ENCODE measurements around the gene MIX23. TPM values are rescaled to one million over a fixed set of nuclear protein-coding genes. Genes with fewer than 3 reads are reported as not detected.

The MIX23 gene
- total and polyA plus RNA-seq, 2 of the 4 experiments (the other 2 are of a cell fraction): 10.0 to 26.7 TPM

- no peak overlapping the region for H2AK5ac ChIP-seq (ENCODE audit: low read depth, low read length)
- DNase-seq (no peak), ATAC-seq (ENCODE audit: low read depth) (no peak)
- peaks cover 18 to 36% of the 10 kb centered on the region in 2 experiments; a peak in 3 of 4 replicates for H3K79me1 ChIP-seq (ENCODE audit: low read depth in 1 of 2, low read length in 2 of 2)
- H4K20me1 ChIP-seq (ENCODE audit: insufficient read depth, low read length): no peaks in the 10 kb centered on the region
- intact Hi-C loops (cut with micrococcal nuclease) (no loop called here), dilution Hi-C loops (cut with HindIII; ENCODE audit: low sequenced_read_pairs, unreplicated experiment) (no loop called here), in situ Hi-C loops (cut with MboI; ENCODE audit: low sequenced_read_pairs) (no loop called here)
- H4K5ac ChIP-seq (ENCODE audit: low read depth, low read length): no peak overlapping the region
- H4K8ac ChIP-seq (ENCODE audit: low read depth in 2 of 2, low read length in 2 of 2): no peak overlapping the region
- H3K27me3 ChIP-seq (ENCODE audit: control insufficient read depth, insufficient read depth, low read length): no peaks in the 10 kb centered on the region
- H3K4me3 ChIP-seq (ENCODE audit: insufficient read depth, low read depth, low read length): no peak overlapping the region
- H3K23ac ChIP-seq (ENCODE audit: low read depth, low read length): no peak overlapping the region
- no peak overlapping the region for H2BK120ac ChIP-seq (ENCODE audit: low read depth, low read length)
- no peak overlapping the region for H3K4ac ChIP-seq (ENCODE audit: low read depth, low read length)
- H3K4me2 ChIP-seq (ENCODE audit: low read depth, low read length): no peak overlapping the region
- H4K91ac ChIP-seq (ENCODE audit: insufficient read depth, low read depth, low read length): no peak overlapping the region
- H3K9me3 ChIP-seq (ENCODE audit: control insufficient read depth, insufficient read depth, low read length): no peaks in the 10 kb centered on the region
- no peak overlapping the region for H3K27ac ChIP-seq (ENCODE audit: insufficient read depth, low read length)
- no peak overlapping the region for H3K18ac ChIP-seq (ENCODE audit: low read depth, low read length)
- H3K4me1 ChIP-seq (ENCODE audit: control insufficient read depth, insufficient read depth, low read length): peaks cover 2% of the 10 kb centered on the region
- CTCF ChIA-PET: interaction anchor here (0.6 to 1.2 kb wide), 2 partner anchors 10 to 91 kb away, joined by 4 read pairs; no protein-coding TSS in a partner anchor
- no peak overlapping the region for H3K9ac ChIP-seq (ENCODE audit: low read depth, low read length)
- TF ChIP-seq RAD21 (IDR thresholded peaks at IDR 0.05; ENCODE audit: low read length) (no peak), POLR2A (IDR thresholded peaks at IDR 0.05; ENCODE audit: low read depth, low read length) (no peak), CEBPB (IDR thresholded peaks at IDR 0.05; ENCODE audit: low read depth, low read length) (no peak), RFX5 (IDR thresholded peaks at IDR 0.05; ENCODE audit: low read depth, low read length) (no peak), RCOR1 (IDR thresholded peaks at IDR 0.05; ENCODE audit: insufficient replicate concordance, low read length) (no peak), NFE2L2 (IDR thresholded peaks at IDR 0.05; ENCODE audit: low read depth, low read length) (no peak), FOS (IDR thresholded peaks at IDR 0.05; ENCODE audit: low read depth, low read length) (no peak), SMC3 (IDR thresholded peaks at IDR 0.05; ENCODE audit: low read depth, low read length) (no peak), CTCF (conservative IDR thresholded peaks at IDR 0.05; ENCODE audit: low read depth, low read length) (no peak), MAFK (IDR thresholded peaks at IDR 0.05; ENCODE audit: low read depth, low read length) (no peak), MAZ (IDR thresholded peaks at IDR 0.05; ENCODE audit: borderline replicate concordance, low read depth, low read length) (no peak), CHD1 (IDR thresholded peaks at IDR 0.05; ENCODE audit: low read depth, low read length) (no peak), MXI1 (IDR thresholded peaks at IDR 0.05; ENCODE audit: borderline replicate concordance, low read depth, low read length) (no peak), BHLHE40 (IDR thresholded peaks at IDR 0.05; ENCODE audit: low read depth, low read length) (no peak)
- TF ChIP-seq, protein P1, sequence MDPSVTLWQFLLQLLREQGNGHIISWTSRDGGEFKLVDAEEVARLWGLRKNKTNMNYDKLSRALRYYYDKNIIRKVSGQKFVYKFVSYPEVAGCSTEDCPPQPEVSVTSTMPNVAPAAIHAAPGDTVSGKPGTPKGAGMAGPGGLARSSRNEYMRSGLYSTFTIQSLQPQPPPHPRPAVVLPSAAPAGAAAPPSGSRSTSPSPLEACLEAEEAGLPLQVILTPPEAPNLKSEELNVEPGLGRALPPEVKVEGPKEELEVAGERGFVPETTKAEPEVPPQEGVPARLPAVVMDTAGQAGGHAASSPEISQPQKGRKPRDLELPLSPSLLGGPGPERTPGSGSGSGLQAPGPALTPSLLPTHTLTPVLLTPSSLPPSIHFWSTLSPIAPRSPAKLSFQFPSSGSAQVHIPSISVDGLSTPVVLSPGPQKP (IDR thresholded peaks at IDR 0.05; ENCODE audit: borderline replicate concordance, low read depth, low read length): no peak
- TF ChIP-seq, protein P2, sequence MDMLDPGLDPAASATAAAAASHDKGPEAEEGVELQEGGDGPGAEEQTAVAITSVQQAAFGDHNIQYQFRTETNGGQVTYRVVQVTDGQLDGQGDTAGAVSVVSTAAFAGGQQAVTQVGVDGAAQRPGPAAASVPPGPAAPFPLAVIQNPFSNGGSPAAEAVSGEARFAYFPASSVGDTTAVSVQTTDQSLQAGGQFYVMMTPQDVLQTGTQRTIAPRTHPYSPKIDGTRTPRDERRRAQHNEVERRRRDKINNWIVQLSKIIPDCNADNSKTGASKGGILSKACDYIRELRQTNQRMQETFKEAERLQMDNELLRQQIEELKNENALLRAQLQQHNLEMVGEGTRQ (IDR thresholded peaks at IDR 0.05; ENCODE audit: low read depth, low read length): no peak
- no peaks in the 10 kb centered on the region; the same call in 1 of the 2 replicates for H3K9me1 ChIP-seq (ENCODE audit: insufficient read depth, low read length)
- H3K14ac ChIP-seq (replicated peaks; ENCODE audit: low read depth, low read length): no peak overlapping the region
- H2BK15ac ChIP-seq (ENCODE audit: low read depth, low read length): no peak overlapping the region
- H2BK20ac ChIP-seq (ENCODE audit: low read depth, low read length): no peak overlapping the region
- H2AFZ ChIP-seq (replicated peaks; ENCODE audit: low read length, poor library complexity): no peak overlapping the region
- POLR2A ChIA-PET (ENCODE audit: unreplicated experiment): interaction anchor here (0.6 to 0.7 kb wide), 2 partner anchors 9 to 18 kb away, joined by 4 to 7 read pairs; no protein-coding TSS in a partner anchor
- no TSS peak for BruUV-seq (replicated peaks)
- H3K56ac ChIP-seq (ENCODE audit: extremely low read depth, insufficient read depth, low read length): no peak overlapping the region
- no peak overlapping the region for H2AK9ac ChIP-seq (replicated peaks; ENCODE audit: low read depth, low read length, poor library complexity)
- H2BK5ac ChIP-seq (ENCODE audit: low read depth, low read length, poor library complexity, severe bottlenecking): no peak overlapping the region
- no CpG with 5 or more reads among the region's 4 CpGs for WGBS, 2 experiments (ENCODE audit: extremely low coverage in 2 of 2, insufficient read length in 1 of 2)
- H3K36me3 ChIP-seq (ENCODE audit: control insufficient read depth, insufficient read depth, low read length): peaks cover 13% of the 10 kb centered on the region
Observed at GRCh38 chr3:122421101-122421500, 38.1 kb upstream of the MIX23 start.
